HG03196 (cell line): ENCODE results near the gene ESR2.
"Not testable (repeated sequence)": the region's sequence is repeated elsewhere in the genome, so short reads cannot be mapped to it uniquely, and the experiment has no call there.

Experiments
- ATAC-seq: cut with Tn5 transposase; IDR thresholded peaks from one replicate; pipeline ENCODE4 v1.9.1; 2021; ENCODE audit not compliant: unreplicated experiment

Gene ESR2

DNA sequence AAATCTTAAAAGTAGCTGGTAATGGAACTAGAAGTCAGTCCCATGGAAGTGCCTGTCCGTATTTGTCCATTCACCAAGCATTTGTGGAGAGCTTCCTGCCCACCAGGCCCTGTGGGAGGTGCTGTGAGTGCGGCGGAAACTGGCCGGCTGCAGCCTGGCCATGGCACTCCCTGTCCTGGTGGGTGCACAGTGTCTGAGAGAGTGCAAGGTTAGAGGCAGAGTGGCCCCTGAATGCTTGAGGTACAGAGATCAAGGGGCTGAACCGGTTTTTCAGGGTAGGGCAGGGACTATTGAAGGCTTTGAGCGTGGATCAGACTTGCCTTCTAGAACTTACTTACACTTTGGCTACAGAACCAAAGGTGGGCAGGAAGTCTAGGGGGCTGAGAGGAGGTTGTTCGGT lies 92.9 kb downstream of the ESR2 start:
- ATAC-seq: no peak

DNA sequence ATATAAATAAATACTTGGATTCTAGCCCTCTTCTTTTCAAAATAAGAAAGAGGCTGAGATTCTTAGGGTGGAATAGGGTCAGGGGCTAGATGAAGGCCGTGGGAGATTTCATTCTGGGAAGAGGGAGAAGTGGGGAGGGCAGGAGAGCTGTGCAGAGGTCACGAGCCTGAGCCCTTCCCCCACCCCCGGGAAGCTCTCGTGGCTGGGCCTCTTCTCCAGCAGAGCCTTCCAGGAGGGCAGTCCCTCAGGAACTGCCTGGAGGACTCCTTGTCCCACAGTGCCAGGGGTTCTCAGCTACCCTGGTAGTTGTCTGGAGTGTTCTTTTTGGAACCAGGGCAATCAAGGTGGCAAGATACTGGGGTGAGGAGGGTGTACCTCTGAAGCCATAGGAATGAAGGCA lies 94.0 kb downstream of the ESR2 start:
- no peak for ATAC-seq

DNA sequence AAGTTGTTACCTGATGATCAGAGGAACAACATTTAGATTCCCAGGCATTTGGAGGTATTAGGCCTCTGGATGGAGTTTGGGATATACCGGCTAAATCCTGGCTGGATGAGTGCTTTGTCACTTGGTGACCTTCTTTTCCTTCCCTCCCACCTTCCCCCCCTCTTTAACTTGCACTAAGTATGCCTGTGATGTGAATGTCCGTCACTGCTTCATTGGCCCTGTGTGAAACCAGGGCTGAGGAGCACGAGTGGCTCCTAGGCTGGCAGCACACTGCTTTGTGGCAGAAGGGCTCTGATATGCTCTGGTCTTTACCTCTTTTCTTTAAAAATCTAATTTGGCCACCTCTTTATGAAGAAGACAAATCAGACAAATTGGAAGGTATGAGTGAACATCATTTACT lies 95.7 kb downstream of the ESR2 start:
- no peak for ATAC-seq

DNA sequence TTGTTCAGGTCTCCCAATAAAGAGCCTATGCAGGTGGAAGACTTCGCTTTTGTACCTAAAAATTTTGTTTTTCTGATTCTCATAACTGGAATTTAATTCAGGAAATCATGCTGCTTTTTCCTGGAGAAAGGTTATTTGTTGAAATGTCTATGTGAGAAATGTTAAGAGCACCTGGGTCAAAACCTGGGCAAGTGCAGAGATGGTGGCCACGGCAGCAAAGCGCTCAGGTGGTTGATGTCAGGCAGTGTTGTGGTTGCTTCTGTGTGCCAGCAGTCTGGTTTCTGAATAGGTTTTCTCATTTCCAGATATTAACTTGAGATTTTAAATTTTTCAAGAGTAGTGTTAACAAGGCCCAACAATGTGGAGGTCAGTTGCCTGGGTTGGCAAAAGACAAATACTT lies 96.2 kb downstream of the ESR2 start:
- no peak for ATAC-seq

DNA sequence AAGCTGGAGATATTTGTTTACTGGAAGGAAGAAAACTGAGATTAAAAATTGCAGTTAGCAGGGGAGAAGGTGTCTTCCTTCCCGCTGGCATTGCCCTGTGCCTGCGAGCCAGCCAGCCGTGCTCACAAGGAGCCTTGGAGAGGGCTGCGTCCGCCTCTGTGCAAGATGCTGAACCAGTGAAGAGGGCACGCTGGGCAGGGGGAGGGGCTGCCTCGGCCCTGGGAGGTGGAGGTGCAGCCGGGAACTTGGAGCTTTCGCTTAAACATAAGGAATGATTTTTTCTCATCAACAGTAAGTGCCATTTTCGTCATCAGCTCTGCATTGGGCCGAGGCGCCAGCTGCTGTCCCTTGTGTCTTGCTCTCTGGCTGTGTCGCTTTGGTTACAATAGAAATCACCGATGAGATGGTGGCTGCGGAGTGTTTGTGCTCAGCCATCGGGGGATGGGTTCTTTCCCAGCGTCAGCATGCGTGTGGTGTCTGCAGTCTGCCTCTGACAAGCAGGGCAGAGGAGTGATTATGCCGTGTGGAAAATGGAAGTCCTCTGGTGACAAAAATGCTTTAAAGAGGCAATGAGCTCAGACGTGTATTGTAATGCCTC lies 97.3 kb downstream of the ESR2 start:
- peak; percentile 42 for ATAC-seq

DNA sequence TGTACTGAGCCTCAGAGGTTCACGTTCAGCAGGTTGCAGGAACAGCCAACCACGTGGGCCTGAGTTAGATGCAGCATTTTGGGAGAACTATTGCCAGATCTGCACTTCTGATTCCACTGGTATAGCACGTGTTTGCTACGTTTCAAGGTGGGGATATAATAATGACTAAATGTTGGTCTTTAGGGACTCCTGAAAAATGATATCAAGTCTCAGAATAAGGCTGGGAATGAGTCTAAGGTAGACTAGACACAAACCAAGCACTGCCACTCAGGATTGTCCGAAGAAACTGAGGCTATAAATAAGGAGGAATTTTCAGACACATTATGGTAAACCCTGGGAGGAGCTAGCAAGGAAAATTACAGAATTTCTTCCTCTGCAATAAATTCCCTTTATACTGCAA lies 98.1 kb downstream of the ESR2 start:
- no peak for ATAC-seq

DNA sequence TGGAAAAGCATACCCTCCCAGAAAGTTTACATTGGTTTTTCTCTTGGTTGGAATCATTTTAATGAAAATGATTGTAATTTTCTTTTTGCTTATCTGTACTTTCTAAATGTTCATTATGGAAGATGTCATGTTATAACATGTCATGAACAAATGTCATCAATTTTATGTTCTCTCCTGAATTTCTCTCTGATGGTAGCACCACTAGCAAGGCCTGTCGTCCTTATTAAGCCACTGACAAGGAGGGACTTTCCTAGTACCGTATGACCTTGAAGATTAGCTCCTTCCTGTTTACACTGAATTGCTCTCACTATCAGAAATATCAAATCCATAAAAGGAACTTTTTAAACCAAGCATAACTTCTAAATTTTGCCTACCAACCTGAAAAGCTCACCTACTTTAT lies 99.0 kb downstream of the ESR2 start:
- ATAC-seq: peak; percentile 68

DNA sequence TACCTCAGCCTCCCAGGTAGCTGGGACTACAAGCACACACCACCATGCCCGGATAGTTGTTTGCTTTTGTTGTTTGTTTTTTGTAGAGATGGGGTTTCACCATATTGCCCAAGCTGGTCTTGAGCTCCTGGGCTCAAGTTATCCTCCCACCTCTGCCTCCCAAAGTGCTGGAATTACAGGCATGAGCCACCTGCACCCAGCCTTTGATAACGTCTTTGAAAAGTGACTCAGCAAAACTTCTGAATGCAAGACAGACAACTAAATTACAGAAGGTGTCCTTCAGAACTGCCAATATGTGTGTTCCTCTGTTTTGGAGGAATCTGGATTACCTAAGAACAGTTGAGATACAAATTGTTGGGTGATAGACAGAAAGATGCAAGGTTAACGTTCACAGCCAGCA lies 99.8 kb downstream of the ESR2 start:
- no peak for ATAC-seq

DNA sequence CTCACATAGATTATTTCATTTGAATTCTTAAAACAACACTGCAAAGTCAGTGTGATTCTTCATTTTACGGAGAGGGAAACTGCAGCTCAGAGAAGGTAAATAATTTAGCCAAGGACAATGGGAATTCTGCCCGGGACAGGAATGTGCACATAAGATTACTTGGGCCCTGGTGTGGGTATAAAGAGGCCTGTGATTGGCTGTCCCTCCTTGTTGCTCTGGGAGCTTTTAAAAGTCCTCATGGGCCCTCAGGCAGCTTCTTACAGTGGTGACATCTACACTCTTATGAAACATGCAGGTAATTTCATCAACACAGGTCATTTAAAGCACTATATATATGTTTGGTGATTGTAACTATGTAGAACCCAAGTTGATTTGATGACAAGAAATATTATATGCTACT lies 100.3 kb downstream of the ESR2 start:
- ATAC-seq: no peak

DNA sequence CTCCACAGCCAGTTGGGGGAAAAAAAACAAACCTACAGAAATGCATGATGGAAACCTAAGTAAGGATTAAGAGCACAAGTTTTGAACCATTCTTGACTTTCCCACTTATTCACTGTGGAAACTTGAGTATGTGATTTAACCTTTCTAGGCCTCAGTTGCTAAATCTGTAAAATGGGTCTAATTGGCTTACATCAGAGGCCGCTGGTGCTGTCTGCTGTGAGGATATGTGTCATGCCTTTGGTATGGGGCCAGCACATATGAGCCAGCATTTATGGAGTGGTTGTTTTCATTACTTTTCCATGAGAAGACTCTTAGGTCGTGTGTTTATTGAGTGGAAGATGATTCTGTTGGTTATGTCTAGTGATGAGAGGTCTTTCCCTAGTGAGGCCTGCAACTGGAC lies 102.4 kb downstream of the ESR2 start:
- no peak for ATAC-seq

DNA sequence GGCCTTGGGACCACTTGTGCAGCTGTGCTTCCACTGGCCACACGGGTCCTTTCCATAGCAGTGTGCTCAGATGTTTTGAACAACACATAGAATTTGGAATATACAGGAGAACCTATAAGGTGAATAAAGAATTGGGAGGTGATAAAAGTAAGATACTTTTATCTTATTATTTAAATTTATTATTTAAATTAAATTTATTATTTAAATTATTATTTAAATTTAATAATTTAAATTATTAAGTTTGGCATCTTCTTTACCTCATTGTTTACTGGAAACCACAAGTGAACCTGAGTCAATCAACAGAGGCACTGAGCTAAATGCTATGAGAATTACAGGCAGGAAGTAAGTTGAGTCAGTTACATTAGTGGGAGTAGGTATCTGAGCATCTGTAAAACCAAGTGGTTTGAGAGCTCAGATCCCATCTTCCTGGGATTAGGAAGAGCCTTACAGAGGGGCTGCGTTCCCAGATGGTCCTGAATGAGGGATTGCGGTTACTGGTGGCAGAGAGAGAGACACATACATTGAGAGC lies 103.1 kb downstream of the ESR2 start:
- ATAC-seq: no peak

DNA sequence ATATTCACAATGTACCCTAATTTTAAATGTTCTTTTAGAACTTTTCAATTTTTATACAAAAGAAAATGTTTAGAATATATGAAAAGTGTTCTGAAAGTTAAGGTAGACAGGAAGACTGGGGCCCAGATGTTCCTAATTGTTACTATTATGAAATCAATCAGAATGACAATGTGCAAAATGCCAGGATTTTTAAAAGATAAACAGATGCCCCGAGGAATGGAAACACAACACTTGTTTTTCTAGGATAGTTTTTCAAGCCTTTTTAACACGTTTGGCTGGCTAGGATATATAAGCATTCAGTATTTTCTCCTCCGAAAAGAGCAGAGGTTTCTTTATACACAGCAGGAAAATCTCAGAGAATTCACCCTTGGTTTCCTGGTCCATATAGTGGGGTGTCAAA lies 106.8 kb downstream of the ESR2 start:
- no peak for ATAC-seq

DNA sequence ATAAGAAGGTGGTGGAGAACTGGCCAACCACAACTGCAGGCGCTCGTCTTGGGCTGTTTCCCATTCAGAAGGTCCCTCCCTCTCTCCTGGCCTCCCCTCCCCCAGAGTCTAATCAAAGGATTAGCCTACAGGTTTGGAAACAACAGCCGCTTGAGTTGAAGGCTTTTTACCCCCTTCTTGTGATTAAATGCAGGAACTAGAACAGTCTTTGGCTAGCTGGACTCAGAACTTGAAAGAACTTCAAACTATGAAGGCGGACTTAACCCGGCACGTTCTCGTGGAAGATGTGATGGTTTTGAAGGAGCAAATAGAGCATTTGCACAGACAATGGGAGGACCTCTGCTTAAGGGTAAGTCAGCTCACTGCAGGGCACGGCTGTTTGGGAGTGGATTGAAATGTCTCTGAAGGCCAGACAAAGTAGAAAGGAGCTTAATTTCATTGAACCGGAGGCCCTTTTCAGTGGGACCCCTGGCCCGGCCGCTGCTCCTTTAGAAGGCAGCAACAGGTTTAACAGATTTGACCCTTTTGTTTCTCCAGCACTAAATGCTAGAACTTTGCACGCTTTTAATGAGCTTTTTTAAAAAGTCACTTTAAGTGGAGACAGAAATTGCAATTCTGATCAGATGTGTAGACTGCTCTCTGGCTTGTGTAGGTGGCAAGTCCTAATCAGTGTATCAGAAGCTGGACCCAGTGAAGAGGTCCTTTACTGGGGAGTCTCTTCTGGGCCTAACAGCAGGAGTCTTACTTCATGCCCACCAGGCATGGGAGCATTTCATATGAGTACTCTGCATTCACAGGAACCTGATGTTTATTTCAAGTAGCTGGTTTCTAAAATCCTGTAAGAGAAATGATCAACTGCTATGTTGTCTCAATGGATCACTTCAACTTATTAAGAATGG lies 107.7 kb downstream of the ESR2 start:
- ATAC-seq: no peak

DNA sequence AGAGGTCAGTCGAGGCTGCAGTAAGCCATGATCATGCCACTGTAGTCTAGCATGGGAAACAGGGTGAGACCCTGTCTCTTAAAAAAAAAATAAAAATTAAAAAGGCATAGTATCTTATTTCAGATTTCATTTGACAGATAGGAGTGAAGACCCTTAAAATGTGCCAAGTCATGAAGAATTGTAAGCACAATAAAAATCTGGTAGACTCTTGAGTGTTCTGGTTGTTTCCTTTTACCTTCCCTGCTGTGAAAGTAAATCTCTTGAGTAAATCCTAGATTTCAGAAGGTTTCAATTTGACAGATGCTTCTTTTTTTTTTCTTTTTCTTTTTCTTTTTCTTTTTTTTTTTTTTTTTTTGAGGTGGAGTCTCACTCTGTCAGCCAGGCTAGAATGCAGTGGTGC lies 109.0 kb downstream of the ESR2 start:
- ATAC-seq: no peak

DNA sequence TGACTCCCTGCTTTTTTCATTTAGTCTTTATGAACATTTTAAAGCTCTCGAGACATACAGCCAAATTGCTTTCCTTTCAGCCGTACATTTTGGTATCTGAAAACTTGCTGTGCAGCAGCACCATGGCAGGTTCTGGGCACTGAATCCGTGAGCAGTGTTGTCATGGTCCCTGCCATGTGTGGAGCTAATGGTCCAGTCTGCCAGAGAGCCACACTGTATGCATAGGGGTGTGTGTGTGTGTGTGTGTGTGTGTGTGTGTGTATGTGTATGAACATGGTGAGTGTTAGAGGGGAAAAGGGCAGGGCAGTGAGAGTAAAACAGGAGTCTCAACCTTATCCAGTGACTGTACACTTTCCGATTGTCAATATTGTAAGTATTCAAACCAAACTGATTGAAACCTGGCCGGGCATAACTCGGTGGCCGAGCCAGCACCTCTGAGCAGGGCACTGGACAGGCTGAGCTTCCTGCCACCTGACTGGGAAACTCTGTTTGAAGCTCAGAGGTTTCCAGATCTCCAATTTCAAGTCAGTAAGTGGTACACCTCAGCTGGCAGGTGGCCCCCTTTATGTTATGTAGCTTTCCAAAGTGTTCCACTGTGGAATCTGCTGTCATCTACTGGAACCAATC lies 110.0 kb downstream of the ESR2 start:
- ATAC-seq: no peak

DNA sequence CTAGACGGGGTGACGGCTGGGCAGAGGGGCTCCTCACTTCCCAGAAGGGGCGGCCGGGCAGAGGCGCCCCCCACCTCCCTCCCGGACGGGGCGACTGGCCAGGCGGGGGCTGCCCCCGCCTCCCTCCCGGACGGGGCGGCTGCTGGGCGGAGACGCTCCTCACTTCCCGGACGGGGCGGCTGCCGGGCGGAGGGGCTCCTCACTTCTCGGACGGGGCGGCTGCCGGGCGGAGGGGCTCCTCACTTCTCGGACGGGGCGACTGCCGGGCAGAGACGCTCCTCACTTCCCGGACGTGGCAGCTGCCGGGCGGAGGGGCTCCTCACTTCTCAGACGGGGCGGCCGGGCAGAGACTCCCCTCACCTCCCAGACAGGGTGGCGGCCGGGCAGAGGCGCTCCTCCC lies 111.3 kb downstream of the ESR2 start:
- ATAC-seq: not testable (repeated sequence)

DNA sequence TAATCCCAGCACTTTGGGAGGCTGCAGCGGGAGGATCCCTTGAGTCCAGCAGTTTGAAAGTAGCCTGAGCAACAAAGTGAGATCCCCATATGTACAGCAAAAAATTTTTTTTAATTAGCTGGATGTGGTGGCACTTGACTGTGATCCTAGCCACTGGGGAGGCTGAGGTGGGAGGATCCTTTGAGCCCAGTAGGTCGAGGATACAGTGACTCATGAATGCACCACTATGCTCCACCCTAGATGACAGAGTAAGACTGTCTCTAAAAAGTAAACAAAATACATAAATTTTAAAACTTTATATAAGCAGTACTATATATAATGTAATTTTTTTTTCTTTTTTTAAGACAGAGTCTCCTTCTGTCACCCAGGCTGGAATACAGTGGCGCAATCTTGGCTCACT lies 115.4 kb downstream of the ESR2 start:
- no peak for ATAC-seq

DNA sequence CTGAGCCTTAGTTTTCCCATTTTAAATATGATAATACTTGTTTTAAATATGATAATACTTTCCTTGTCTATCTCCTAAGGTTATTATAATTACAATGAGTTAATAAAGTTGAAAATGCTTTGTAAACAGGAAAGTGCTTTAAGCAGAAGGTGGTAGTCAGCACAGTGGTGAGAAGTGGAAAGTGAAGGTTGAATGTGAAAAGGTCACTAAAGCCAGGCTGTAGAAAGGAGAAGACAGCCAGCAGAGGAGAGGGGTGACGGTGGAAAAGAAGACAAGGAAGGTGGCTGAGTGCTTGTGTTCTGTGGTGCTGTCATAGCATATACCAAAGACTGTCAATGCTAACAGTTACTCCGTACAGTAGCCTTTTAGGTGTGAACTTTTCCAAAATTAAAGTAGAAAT lies 117.8 kb downstream of the ESR2 start:
- ATAC-seq: no peak

DNA sequence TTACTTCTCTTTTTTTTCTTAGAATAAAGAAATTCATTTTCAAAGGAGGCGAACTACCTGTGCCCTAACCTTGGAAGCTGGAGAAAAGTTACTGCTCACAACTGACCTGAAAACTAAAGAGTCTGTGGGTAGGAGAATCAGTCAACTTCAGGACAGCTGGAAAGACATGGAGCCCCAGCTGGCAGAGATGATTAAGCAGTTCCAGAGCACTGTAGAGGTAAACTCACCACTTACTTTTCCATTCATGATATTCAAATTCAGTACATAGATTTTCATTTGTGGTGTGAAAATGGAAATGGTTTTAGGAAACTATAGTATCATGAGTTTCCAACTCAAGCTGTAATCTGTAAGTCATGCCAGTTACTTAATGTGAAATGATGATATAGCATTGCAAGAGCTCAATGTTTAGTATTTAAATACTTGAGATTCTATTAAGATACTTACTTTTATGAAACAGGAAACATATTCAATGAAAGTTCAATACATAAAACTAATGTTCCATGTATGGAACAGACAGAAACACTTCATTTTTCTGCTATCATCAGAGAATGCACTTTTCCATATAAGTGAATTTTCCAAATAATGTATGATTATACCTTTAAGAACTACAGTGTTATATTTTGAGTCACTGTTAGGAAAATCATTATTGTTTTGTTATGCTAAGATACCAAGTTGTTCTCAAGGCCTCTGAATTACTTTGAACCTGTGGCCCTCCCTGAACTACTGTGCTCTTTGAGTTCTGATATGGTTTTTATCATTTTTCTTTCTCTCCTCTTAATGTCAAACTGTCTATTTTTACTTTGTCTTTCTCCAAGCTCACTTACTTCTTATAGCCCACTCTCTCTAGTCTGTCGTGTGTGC lies 119.0 kb downstream of the ESR2 start:
- no peak for ATAC-seq

DNA sequence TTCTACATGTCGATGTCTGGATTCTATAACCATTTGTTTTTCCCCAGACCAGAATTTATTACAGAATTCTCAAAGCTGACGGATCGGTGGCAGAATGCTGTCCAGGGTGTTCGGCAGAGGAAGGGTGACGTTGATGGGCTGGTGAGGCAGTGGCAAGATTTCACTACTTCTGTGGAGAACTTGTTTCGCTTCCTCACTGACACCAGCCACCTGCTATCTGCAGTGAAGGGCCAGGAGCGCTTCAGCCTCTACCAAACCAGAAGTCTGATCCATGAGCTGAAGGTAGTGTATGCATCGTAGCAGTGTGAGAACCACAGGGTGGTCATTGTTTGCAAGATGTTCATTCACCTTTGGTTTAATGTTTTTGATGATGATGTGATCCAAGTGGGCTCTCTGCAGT lies 124.0 kb downstream of the ESR2 start:
- no peak for ATAC-seq

DNA sequence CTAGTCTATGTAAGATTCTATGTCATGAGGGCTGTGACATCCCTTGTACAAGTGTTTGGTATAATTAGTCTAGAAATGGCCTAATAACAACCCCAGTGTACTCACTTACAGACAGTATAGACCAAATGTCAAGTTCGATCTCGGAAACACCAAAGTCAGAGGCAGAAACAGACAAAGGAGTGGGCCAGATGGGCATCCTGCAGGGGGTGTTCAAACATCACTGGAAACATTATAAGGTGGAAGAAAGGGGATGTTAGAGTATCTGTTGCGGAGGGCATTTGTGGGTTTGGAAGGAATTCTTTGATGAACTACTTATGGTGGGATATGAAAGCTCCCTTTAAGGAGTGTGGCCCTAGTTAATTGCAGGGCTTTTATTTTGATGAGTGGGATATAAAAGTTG lies 134.6 kb downstream of the ESR2 start:
- no peak for ATAC-seq
